Keratinocyte (primary cell): ENCODE measurements around the gene ANKRD45. TPM values are rescaled to one million over a fixed set of nuclear protein-coding genes. Genes with fewer than 3 reads are reported as not detected.

Experiments used
- DNase-seq: peaks from one replicate; pipeline ENCODE4 v3.0.0-alpha.2; 2011; ENCODE audit warnings: low read depth, missing footprints, low spot score
- FAIRE-seq: peaks from 2 replicates; lab custom pipeline; 2011; peaks lifted over from hg19 to GRCh38; lab: Jason Lieb, UNC
- H2AFZ ChIP-seq: 2 replicates; pipeline ENCODE4 v1.6.0; 2012; ENCODE audit warnings: low read length, control low read depth, inconsistent platforms; ENCODE audit not compliant: control insufficient read depth
- H3K27ac ChIP-seq: 2 replicates; pipeline ENCODE4 v1.5.1; 2011; ENCODE audit warnings: low read length; ENCODE audit not compliant: control insufficient read depth, insufficient read depth
- H3K27me3 ChIP-seq: 3 replicates; pipeline ENCODE4 v1.6.0; 2011; ENCODE audit warnings: low read length; ENCODE audit not compliant: control insufficient read depth, insufficient read depth; ENCODE audit errors: extremely low read depth
- H3K36me3 ChIP-seq, 2 experiments: 2 replicates in 1 of 2; 3 replicates in 1 of 2; pipeline ENCODE4 v1.5.1; 2011; ENCODE audit warnings: low read length in 2 of 2, mild to moderate bottlenecking in 1 of 2; ENCODE audit not compliant: control insufficient read depth in 2 of 2, insufficient read depth in 2 of 2; ENCODE audit errors: extremely low read depth in 1 of 2
- H3K4me1 ChIP-seq: 3 replicates; pipeline ENCODE4 v1.5.1; 2011; ENCODE audit warnings: low read length; ENCODE audit not compliant: control insufficient read depth, insufficient read depth; ENCODE audit errors: extremely low read depth
- H3K4me2 ChIP-seq: 3 replicates; pipeline ENCODE4 v1.6.0; 2011; ENCODE audit warnings: low read depth, low read length; ENCODE audit not compliant: control insufficient read depth, insufficient read depth; ENCODE audit errors: extremely low read depth
- H3K4me3 ChIP-seq, 3 experiments: fragments of 200-600 bp in 1 of 3; sonication (generic) in 1 of 3; 2 replicates in 2 of 3; 3 replicates in 1 of 3; pipeline ENCODE4 v1.5.1; 2011 to 2016; ENCODE audit warnings: low read length in 3 of 3, mild to moderate bottlenecking in 3 of 3, control low read depth in 2 of 3, inconsistent platforms in 1 of 3, low read depth in 1 of 3, mixed read lengths in 1 of 3, mixed run types in 1 of 3, moderate library complexity in 1 of 3; ENCODE audit not compliant: control insufficient read depth in 2 of 3, insufficient read depth in 2 of 3; ENCODE audit errors: extremely low read depth in 1 of 3
- H3K79me2 ChIP-seq: 2 replicates; pipeline ENCODE4 v1.6.0; 2012; ENCODE audit warnings: low read length; ENCODE audit not compliant: control insufficient read depth, insufficient read depth
- H3K9ac ChIP-seq: 3 replicates; pipeline ENCODE4 v1.6.0; 2011; ENCODE audit warnings: low read length; ENCODE audit not compliant: control insufficient read depth, insufficient read depth; ENCODE audit errors: extremely low read depth
- H3K9me1 ChIP-seq: 3 replicates; pipeline ENCODE4 v1.6.0; 2011; ENCODE audit warnings: low read length; ENCODE audit not compliant: control insufficient read depth, insufficient read depth; ENCODE audit errors: extremely low read depth
- H3K9me3 ChIP-seq: 2 replicates; pipeline ENCODE4 v1.5.1; 2012; ENCODE audit warnings: low read depth, low read length; ENCODE audit not compliant: control insufficient read depth
- H4K20me1 ChIP-seq: 3 replicates; pipeline ENCODE4 v1.6.0; 2011; ENCODE audit warnings: low read length; ENCODE audit not compliant: control insufficient read depth, insufficient read depth; ENCODE audit errors: extremely low read depth
- EZH2 ChIP-seq: IDR thresholded peaks from one replicate; pipeline ENCODE4 v1.6.1; 2012; ENCODE audit warnings: inconsistent platforms, mild to moderate bottlenecking, low read length, moderate library complexity
- dilution Hi-C: fragments of 300-500 bp; cut with MboI; formaldehyde crosslinking; loops from one replicate; pipeline ENCODE4 v1.7.0; 2020; ENCODE audit warnings: low sequenced_read_pairs; ENCODE audit not compliant: extremely low pct_ligation_motif_present
- polyA minus RNA-seq, 3 experiments: library from RNA; depleted of rRNA, polyadenylated mRNA; stranded (reverse); fragments of >200 nt; gene quantifications; 1 replicate in 1 of 3; 2 replicates in 1 of 3; 3 replicates in 1 of 3; pipeline ENCODE4 v1.2.3, GENCODE V29; 2011
- polyA plus RNA-seq, 5 experiments: library from polyadenylated mRNA; depleted of rRNA in 3 of 5; stranded (reverse) in 3 of 5; stranded (forward) in 1 of 5; unstranded in 1 of 5; fragments of >200 nt; gene quantifications; 1 replicate in 1 of 5; 2 replicates in 3 of 5; 3 replicates in 1 of 5; pipeline versions ENCODE4 v1.2.1 to v1.2.3, GENCODE V29; 2011 to 2012; ENCODE audit warnings: missing spikeins in 2 of 5, low read depth in 1 of 5, low replicate concordance in 1 of 5
- TF ChIP-seq, protein P1 (sequence below), 3 experiments: IDR thresholded peaks in 1 of 3; conservative IDR thresholded peaks in 1 of 3; optimal IDR thresholded peaks in 1 of 3; 2 replicates in 2 of 3; 3 replicates in 1 of 3; pipeline versions ENCODE3 to v1.5.1; 2011; ENCODE audit warnings: low read length in 3 of 3, mild to moderate bottlenecking in 3 of 3, moderate library complexity in 2 of 3, control low read depth in 1 of 3, inconsistent platforms in 1 of 3; ENCODE audit not compliant: insufficient read depth in 2 of 3; ENCODE audit errors: extremely low read depth in 1 of 3

Gene ANKRD45, protein sequence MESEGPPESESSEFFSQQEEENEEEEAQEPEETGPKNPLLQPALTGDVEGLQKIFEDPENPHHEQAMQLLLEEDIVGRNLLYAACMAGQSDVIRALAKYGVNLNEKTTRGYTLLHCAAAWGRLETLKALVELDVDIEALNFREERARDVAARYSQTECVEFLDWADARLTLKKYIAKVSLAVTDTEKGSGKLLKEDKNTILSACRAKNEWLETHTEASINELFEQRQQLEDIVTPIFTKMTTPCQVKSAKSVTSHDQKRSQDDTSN
- polyA plus RNA-seq (0.11 to 0.18 TPM (median 0.15 TPM) in 3 replicates), polyA minus RNA-seq (0.22 to 0.33 TPM in 2 of 3 replicates, not detected in the other)
- polyA plus RNA-seq (2011; ENCODE audit: low read depth) = 0.24 TPM
- 0.21 and 0.24 TPM in 2 replicates for polyA plus RNA-seq (2011; cell fraction: cytosol; rRNA removed)
- polyA plus RNA-seq (2011; cell fraction: nucleus; rRNA removed) = 0.11 and 0.24 TPM in 2 replicates
- 0.10 and 0.11 TPM in 2 replicates for polyA plus RNA-seq (2012; ENCODE audit: low replicate concordance)
- polyA minus RNA-seq (2011; cell fraction: cytosol; rRNA and poly(A)+ RNA removed) = not detected
- 0.42 TPM in 1 of 2 replicates, not detected in the other for polyA minus RNA-seq (2011; cell fraction: nucleus; rRNA and poly(A)+ RNA removed)

DNA sequence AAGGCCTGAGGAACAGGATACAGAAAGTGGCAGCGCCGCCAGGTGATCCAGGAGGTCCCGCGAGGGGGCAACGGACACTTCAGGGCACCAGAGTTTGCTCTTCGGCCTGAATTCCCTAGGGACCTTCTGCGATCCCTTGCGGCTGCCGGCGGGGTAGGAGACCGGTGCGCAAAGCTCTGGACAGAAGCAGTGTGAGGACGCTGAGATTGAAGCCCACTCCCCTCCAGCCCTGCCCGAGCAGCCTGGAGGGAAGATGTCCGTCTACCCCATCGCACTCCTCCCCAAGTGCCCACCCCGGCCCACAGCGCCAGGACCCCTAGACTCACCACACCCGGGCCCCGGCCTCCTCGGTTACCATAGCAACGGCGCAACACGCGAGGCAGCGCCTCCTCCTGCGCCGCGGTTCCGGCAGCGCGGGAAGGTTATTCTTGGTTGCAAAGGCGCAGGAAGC lies at the start of gene ANKRD45:
Gene ANKRD45, minus strand, starts transcription at position 361 of the 451 bp plus-strand sequence. CDS start 10,433 bp downstream, outside the sequence.
- H3K4me3 ChIP-seq = peak within 1 kb of the TSS in 2 of 3 experiments; percentile 5 to 16
- H3K4me1 ChIP-seq = no peaks in the 10 kb centered on the region
- FAIRE-seq = no peak
- no peaks in the 10 kb centered on the region for H3K36me3 ChIP-seq
- H3K4me2 ChIP-seq = peak within 1 kb of the TSS; percentile 66
- no peak within 1 kb of the TSS for H3K27ac ChIP-seq
- no peak within 1 kb of the TSS for H3K9ac ChIP-seq
- no peak for DNase-seq
- H2AFZ ChIP-seq = peak within 1 kb of the TSS; percentile 42
- dilution Hi-C loops = no loop called here
- H3K9me1 ChIP-seq = no peaks in the 10 kb centered on the region
- H4K20me1 ChIP-seq = no peaks in the 10 kb centered on the region
- no peaks in the 10 kb centered on the region for H3K79me2 ChIP-seq
- TF ChIP-seq, protein P1, sequence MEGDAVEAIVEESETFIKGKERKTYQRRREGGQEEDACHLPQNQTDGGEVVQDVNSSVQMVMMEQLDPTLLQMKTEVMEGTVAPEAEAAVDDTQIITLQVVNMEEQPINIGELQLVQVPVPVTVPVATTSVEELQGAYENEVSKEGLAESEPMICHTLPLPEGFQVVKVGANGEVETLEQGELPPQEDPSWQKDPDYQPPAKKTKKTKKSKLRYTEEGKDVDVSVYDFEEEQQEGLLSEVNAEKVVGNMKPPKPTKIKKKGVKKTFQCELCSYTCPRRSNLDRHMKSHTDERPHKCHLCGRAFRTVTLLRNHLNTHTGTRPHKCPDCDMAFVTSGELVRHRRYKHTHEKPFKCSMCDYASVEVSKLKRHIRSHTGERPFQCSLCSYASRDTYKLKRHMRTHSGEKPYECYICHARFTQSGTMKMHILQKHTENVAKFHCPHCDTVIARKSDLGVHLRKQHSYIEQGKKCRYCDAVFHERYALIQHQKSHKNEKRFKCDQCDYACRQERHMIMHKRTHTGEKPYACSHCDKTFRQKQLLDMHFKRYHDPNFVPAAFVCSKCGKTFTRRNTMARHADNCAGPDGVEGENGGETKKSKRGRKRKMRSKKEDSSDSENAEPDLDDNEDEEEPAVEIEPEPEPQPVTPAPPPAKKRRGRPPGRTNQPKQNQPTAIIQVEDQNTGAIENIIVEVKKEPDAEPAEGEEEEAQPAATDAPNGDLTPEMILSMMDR (optimal IDR thresholded peaks at IDR 0.05 in 1 of 3, IDR thresholded peaks at IDR 0.05 in 1 of 3, conservative IDR thresholded peaks at IDR 0.05 in 1 of 3; ENCODE audit: extremely low read depth in 1 of 3, insufficient read depth in 2 of 3, low read length in 3 of 3) = peak in 1 of 3 experiments; percentile 0
- no peak for TF ChIP-seq EZH2
- no peaks in the 10 kb centered on the region for H3K27me3 ChIP-seq
- H3K9me3 ChIP-seq = no peaks in the 10 kb centered on the region

DNA sequence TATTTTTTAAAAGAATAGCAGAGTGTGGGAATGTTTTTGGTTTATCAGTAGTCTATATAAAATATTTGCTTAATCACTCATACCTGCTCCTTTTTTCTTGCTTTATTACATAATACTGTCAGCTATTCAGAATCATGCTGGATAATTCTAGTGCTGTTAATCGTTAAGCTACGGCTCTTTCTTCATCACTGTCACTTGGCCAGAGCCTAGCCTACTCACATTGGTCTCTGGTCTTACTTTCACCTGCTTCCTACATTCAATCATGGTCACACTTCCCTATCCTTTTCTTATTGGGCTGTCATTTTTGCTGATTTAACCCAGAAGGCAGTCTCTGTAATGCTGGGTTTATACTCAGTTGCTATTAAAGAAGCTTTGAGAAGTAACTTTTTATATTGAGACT lies 47.6 kb upstream of the ANKRD45 start:
- TF ChIP-seq, protein P1 (optimal IDR thresholded peaks at IDR 0.05 in 1 of 3, IDR thresholded peaks at IDR 0.05 in 1 of 3, conservative IDR thresholded peaks at IDR 0.05 in 1 of 3; ENCODE audit: extremely low read depth in 1 of 3, insufficient read depth in 2 of 3, low read length in 3 of 3) = no peak
- no peak for TF ChIP-seq EZH2
- no peak overlapping the region for H3K4me2 ChIP-seq
- H3K4me3 ChIP-seq = no peak overlapping the region
- no peaks in the 10 kb centered on the region for H3K36me3 ChIP-seq
- no peaks in the 10 kb centered on the region for H4K20me1 ChIP-seq
- H3K9ac ChIP-seq = no peak overlapping the region
- H2AFZ ChIP-seq = no peak overlapping the region
- peaks cover 4% of the 10 kb centered on the region for H3K4me1 ChIP-seq
- FAIRE-seq = no peak
- H3K27ac ChIP-seq = no peak overlapping the region
- H3K27me3 ChIP-seq = no peaks in the 10 kb centered on the region
- dilution Hi-C loops = no loop called here
- peaks cover 27% of the 10 kb centered on the region for H3K79me2 ChIP-seq
- H3K9me3 ChIP-seq = no peaks in the 10 kb centered on the region
- no peaks in the 10 kb centered on the region for H3K9me1 ChIP-seq
- no peak for DNase-seq
